Stimulated activated CD4-positive, alpha-beta T cell treated with anti-CD3 and anti-CD28 coated beads, Interleukin-1b, Interleukin-23, amount 100 ng/mL, for 24 hours (primary cell): ENCODE results near the gene ALG5.

Experiments
- DNase-seq, 4 experiments: peaks; one replicate each; pipeline ENCODE4 v3.0.0-alpha.2; 2020; ENCODE audit warnings: low read depth in 4 of 4, low spot score in 1 of 4

Gene ALG5

DNA sequence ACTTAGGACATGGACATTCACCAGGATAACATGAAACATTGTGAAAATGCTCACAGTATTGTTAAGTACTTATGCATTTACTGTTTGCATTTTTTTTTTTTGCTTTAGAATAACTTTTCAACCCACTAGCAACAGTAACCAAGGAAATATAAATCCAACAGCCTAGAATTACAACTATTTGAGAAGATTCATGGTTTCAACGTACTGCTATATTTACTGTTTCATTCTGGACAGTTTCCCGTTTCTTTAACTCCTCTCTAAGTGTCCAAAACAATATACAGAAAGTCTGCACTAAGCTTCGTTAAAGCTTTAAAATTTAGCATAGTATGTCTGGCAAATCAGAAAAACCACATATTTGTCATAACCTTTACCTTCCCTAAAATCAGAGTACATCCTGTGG is 81.8 kb downstream of the ALG5 start:
- DNase-seq = no peak

DNA sequence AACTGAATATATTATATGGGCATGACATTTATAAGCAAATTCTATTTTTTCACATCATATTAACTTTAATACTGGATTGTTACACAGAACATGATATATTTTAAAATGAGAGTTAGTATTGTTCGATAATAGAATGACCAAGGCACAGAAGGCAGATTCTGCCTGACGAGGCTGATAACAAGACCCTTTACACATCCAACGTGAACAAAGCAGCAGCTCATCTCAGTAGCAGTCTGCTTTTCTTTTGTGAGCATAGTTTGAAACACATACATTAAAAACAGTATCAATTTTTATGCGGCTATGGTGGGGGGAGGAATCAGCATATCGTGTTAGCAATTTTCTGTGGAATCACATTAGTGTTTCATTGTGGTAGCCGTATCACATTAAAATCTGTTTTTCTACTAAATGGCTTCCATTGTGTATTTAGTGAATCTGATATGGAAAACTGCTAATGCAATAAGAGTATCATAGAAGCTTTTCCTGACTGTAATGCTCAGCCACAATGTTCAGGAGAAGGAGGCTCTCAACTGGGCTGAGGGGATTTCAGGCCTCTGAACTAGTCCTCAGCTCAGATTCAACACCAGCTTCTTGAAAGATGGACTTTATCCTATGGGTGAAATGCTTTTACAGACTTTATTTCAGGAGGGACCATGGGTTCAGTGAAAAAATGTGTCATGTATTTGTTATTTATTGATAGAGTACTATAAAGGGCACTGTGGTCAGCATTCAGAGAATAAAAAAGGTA is 83.1 kb downstream of the ALG5 start:
- no peak for DNase-seq

DNA sequence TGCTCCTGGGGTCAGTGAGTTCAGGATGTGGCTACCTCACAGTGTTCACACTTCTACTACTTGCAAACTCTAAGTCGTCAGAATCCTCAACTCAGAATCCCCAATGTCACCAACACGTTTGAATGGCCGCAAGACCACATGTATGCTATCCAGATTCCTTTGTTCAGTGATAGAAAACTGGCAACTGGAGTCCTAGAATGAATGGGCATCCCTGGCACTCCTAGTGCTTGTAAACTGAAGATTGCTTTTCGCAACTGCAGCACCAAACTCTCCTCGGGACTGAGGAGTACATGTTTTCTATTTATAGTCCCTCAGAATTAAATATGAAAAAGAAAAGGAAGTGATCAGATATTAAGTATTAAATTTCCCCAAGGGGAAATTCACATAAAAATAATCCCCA is 84.0 kb downstream of the ALG5 start:
- DNase-seq = no peak

DNA sequence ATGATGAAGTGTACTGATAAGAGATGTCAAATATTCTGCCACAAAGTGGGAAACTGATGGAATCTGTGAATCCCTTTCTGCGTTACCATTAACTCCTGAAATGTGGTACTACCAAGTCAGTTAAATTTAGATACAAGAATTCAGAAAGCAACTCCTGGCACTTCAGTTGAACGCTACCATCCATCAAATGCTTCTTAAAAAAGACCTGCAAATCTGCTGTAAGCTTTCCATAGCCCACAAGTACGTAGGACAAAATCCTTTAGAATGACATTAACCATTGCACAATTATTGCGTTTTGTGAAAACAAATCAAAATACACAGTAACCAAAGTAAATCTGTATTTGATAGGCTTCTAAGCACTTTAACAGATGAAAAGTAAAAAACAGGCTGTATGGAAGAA is 84.5 kb downstream of the ALG5 start:
- no peak for DNase-seq

DNA sequence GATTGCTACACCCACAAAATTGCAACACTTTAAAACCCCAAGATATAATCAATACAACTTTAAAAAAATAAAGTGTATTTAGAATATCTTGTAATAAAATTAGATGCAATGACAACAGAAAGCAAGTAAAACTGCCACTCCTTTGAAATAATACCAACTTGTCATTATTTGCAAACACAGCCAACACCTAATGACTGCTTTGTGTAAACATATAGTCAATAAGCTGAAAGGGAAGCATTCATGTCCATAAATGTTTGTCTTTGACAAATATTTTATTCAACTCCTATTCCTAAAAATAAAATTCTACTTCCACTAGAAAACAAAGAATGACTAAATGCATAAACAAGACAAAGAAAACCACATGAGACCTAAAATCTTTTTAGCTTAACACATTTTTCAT is 85.7 kb downstream of the ALG5 start:
- DNase-seq = no peak

DNA sequence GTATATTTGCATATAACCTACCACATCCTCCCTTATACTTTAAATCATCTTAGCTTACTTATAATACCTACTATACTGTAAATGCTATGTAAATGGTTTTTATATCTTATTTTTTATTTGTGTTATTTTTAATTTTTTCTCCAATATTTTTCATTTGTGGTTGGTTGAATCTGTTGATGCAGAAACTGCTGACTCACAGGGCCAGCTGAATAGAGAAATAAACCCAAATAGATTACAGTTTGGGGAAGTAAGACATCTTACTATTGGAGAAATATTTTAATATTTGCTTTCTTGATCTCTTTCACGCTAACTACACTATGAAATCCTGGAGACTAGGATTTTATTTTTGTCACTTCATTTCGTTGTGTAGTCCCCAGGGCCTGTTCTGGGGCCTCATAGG is 86.2 kb downstream of the ALG5 start:
- DNase-seq = no peak

DNA sequence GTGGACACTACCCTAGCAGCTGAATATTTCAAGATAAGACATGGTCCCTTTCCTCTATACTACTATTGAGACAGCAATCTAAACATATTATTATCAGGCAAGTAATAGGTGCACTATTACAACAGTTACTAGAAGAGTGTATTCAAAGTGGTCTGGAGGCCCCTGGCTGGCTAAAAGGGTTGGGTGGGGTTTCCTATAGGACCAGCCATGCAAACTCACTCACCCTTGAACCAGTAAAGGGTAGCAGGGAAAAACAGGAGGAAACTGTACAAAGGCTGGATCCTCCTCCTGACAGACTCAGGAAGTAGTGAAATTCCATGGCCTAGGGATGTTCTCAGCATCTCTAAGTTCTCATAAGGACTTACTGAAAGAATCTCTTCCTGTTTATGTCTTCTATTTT is 86.8 kb downstream of the ALG5 start:
- no peak for DNase-seq

DNA sequence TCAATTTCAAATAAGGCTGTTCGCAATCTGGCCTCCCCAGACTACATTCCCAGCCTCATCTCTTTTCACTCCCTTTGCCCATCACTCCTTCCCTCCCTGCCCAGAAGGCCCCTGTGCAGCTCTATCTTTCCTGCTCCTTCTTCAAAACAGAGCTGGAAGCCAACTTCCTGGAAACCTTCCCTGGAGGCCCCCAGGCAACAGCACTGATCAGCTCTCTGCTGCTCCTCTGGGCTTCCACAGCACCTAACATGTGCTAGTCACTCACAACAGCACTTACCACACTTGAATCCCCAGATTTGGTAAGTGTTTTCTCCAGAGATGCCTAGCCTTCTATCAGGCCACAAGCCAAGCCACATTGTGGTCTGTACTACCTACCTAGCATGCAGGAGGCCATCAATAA is 88.6 kb downstream of the ALG5 start:
- DNase-seq = no peak

DNA sequence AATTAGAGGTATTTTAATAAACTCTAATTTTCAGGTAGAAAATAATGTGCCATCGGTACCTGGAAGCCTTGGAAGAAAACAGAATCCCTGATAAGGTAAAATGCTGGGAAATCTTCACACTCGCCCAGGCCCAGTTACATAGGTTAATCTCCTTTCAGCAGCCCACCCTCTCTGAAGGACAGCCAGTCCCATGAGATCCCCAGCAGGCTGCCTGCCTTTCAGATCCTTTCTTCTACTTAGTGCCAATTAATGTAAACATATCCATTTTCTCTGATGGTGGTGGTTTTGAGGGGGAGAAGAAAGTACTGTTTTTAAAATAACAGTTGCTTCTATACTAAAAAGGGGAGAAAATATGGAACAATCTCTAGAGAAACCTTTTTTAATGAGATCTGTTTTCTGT is 91.3 kb downstream of the ALG5 start:
- DNase-seq = no peak

DNA sequence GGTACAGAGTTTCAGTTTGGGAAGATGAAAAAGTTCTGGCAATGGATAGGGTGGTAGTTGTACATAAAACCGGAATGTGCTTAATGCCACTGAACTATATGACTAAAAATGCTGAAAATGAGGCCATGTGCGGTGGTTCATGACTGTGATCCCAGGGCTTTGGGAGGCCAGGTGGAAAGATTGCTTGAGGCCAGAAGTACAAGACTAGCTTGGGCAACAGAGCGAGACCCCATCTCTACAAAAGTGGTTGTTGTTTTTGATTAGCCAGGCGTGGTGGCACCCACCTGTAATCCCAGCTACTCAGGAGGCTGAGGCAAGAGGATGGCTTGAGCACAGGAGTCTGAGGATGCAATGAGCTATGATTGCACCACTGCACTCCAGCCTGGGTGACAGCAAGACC is 91.9 kb downstream of the ALG5 start:
- DNase-seq = no peak

DNA sequence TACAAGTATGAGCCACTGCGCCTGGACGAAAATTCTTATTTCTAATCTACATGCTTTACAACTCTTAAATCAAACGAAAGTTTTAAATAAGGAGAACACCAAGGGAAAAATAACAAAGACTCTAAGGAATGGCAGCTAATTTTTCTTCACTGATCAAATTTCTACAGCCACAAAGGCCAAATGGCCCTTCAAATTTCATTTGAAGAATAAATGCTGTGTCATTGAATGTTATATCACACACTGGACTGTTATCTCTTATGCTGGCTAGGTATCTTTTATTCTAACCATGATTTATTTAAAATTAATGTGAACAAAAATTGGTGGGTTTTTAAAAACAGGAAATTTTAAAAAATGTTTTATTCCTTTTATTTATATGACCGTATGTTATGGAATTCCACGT is 93.2 kb downstream of the ALG5 start:
- DNase-seq = no peak

DNA sequence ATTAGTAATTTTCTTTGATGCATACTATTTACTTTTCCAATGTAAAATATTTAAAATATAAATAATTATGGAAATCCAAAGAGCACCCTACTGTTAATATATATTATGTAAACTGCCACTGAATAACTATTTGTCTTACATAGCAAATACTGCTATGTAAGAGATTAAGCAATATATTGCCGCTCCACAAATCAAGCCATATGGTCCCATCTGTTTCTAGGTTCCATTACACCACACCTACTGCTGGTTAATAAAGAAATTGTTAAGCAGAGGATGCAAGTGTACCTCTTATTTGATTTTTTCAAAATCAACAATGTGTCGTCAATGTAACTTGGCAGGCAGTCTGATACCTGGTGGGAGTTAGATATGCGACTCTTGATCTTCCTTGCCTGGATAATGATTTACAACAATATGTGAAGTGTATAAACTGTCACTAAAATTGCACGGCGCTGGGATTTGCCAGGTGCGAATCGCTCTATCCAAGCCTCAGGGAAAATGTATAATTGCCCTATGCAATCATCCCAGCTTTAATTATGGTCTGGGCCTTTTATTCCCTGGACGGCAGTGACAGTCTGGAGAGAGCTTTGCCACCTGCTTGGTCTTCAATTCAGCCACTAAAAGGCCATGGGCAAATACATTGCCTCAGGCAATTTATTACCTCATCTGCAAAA is 95.1 kb downstream of the ALG5 start:
- DNase-seq = no peak
